HG03558 (cell line): ENCODE results near the gene DRG2.

Source experiments
- ATAC-seq: cut with Tn5 transposase; IDR thresholded peaks from one replicate; pipeline ENCODE4 v1.9.1; 2021; ENCODE audit warnings: moderate number of reproducible peaks; ENCODE audit not compliant: unreplicated experiment; ENCODE audit errors: extremely low read depth

DRG2 gene

DNA sequence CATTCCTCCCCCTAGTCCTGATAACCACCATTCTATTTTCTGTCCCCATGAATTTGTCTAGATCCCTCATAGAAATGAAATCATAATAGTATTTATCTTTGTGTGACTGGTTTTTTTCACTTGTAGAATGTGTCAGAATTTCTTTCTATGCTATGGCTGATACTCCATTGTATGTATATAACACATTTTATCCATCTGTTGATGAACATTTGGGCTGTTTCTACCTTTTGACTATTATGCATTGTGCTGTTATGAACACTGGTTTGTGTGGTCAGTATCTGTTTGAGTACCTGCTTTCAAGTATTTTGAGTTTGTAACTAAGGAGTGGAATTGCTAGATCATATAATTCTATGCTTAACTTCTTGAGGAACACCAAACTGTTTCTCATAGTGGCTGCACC lies 16.0 kb upstream of the DRG2 start:
- no peak for ATAC-seq

DNA sequence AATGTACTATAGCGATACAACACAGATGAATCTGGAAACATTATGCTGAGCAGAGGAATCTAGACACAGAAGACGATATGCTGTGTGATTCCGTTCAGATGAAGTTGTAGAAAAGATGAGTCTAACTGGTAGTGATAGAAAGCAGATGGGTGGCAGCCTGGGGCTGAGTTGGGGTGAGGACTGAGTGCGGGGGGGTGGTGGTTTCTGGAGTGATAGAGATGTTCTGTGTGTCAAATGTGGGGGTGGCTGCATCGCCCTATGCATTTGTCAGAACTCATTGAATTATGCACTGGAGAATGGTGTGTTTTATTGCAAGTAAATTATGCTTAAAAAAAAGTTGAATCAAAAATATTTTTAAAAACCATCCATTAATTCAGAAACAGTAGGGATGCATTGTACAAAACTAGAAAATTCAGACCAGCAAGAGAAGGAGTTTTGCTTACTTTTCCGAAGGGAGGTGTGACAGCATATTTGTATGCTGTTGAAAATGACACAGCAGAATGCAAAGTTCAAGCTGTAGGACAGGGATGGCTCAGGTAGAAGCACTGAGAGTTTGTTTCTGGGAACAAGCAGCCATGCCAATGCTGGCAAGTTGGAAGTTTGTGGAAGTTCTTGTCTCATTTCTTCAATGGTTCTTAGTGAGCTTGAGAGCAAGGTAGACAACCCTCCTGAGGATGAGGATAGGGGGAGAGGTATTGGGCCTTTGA lies 13.0 kb upstream of the DRG2 start:
- no peak for ATAC-seq

GRCh38 chr17:18076936-18077335 lies 10.8 kb upstream of the DRG2 start:
- no peak for ATAC-seq

DNA sequence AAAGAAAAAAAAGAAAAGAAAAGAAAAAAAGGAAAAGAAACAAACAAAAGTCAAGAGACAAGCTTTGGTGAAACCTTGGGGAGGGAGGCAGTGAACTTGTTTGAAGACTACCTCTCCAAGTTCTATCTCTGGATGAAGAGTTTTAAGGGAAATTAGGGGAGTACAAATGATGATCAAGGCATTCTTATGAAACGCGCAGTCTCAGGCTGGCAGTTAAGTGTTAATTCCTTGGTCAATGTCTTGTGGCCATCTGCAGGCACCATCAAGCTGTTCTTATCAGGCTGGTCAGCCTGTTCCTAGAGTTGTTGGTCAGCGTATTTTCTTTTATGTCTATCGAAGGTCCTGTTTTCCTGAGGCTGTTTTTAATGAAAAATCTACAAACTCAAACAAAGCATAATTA lies 8.2 kb upstream of the DRG2 start:
- ATAC-seq: no peak

- no peak for ATAC-seq
Observed at GRCh38 chr17:18084256-18084655, 3.5 kb upstream of the DRG2 start.

GRCh38 chr17:18089613-18090012 lies 1.9 kb downstream of the DRG2 start:
- no peak for ATAC-seq

DNA sequence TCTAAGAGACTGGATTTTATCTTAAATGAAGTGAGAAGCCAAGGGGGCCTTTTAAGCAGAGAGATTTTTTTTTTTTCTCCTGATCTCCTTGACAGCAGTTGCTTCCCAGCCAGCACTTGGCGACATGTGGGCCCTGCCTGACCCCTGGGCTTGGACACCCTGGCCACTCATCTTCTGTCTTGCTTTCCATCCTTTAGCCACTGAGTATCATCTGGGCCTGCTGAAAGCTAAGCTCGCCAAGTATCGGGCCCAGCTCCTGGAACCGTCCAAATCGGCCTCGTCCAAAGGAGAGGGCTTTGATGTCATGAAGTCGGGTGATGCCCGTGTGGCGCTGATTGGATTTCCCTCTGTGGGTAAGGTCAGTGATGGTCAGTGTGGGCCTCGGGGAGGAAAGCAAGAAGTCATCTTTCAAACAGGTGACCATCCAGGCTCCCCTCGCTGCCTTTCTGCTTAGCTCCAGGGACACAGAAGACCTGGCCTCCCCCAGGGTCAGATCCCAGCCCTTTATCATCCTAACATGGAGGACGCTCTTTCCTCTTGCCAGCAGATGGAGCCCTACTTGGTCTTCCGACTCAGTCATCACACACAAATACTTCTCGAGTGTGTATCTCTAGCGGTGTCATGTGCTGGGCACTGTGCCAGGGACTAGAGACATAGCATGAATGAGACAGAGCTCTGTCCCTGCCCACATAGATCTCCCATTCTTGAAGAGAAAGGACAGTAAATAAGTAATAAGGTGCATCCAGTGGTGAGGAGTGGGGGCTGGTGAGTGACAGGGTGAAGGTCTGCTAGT lies 6.1 kb downstream of the DRG2 start:
- no peak for ATAC-seq

DNA sequence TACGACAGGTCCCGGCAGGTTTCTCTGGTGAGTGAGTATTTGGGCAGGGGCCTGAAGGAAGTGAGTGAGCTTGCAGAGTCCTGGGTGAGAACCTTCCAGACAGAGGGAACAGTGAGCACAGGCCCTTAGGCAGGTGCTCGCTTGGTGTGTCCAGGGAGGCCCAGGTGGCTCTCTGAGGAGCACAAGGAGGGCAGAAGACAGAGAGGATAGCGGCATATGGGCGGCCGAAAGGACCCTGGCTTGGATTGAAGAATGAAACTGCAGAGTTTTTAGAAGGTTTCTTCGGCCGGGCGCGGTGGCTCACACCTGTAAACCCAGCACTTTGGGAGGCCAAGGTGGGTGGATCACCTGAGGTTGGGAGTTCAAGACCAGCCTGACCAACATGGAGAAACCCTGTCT lies 6.7 kb downstream of the DRG2 start:
- ATAC-seq: no peak

- ATAC-seq: no peak
Observed at GRCh38 chr17:18099516-18099915, 11.8 kb downstream of the DRG2 start.

GRCh38 chr17:18100616-18101015 lies 12.9 kb downstream of the DRG2 start:
- ATAC-seq: no peak

- ATAC-seq: no peak
Observed at GRCh38 chr17:18101828-18102227, 14.1 kb downstream of the DRG2 start.

DNA sequence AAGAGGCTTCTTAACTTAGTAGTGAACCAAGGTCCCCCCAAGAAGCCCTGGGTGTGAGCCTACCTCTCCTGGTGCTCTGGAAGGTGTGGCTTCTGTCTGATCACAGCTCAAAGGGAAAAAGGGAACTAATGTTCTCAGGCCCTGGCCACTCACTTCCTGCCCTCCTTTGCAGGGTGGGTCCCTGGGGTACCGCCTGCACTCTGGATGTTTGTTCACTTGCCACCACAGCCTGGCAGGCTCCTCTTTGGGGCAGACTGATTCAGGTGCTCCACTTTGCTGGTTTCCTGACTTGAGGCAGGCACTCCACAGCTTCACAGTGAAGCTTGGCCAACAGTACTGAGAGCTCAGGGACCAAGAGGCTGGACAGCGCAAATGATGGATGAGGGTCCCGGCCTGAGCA lies 14.9 kb downstream of the DRG2 start:
- no peak for ATAC-seq

DNA sequence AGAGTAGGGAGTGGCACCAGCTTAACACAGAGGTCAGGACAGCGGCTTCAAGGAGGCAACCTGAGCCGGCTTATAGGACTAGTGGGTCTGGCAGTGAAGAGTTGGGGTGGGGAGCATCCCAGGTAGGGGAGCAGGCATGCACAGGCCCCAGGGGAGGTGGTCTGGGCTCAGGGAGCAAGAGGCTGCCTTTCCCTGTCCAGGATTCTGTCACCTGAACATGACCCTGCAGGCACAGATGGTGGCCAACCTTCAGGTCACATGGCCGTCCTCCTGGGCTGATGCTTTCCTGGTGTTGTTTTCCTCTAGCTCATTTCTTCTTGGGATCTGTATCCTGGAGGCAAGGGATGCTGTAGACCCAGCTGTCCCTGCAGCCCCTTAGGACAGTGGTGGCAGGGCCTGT lies 17.3 kb downstream of the DRG2 start:
- no peak for ATAC-seq

- no peak for ATAC-seq
Observed at GRCh38 chr17:18105595-18105994, 17.8 kb downstream of the DRG2 start.

DNA sequence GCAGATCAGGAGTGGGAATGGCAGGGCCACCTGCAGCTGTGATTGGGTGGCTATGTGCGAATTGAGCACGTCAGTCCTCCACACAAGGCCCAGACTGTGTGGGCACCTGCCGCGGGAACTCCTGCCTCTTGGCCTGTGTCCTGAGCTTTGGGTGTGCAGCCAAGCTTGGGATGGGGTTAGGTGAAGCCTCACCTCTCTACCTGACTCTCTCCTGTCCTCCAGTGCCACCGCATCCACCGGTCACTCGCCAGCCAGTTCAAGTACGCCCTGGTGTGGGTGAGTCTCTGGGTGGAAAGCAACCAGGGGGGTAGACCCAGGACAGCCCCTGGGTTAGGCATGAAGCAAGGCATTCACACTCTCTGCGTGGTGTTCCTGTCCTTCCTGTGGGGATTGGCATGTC lies 18.5 kb downstream of the DRG2 start:
- ATAC-seq: no peak

DNA sequence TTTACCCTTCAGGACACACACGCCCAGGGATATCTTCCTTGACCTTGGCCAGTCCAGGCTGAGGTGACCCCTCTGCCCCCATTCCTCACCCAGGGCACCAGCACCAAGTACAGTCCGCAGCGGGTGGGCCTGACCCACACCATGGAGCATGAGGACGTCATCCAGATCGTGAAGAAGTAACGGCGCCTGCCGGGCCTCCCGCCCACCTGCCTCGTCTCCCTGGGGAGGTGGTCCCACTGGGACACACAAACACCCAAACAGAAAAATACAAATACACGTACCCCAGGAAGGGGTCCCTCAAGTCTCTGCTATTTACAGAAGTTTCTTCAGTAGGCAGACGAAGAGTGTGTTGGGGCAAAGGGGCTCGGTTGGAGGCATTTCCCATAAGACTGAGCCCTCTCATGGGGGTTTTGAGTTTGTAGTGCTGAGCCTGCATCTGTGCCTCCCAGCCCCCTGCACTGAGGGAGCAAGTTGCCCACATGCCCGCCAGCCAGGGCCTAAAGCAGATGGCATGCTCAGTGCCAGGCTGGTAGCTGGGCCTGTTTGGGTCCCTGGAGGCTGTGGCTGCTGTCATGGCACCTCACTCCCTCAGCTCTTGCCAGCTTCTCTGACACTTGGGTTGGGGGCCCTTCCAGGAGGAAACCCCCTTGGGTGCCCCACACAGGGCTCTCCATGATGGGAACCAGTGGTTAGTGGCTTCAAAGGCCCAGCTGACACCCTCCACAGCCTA lies 19.5 kb downstream of the DRG2 start:
- no peak for ATAC-seq

DNA sequence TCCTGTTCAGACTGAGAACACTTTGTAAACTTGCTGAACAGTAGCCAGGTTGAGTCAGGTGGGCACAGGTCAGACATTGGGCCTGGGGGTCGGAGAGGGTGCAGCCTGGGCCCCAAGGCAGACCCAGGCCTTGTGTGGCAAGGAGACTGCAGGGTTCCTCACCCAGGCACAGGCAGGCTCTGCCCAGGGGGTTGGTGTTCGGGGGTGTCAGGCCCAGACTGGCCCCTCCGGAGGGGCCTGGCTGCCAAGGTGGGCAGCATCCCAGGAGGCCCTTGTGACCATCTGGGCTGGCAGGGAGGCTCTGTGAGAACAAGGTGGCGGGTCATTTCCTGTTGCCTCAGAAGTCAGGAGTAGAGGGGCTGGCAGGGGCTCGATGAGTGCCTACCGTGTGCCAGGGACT lies 20.2 kb downstream of the DRG2 start:
- no peak for ATAC-seq

- ATAC-seq: no peak
Observed at GRCh38 chr17:18108401-18109312, 20.9 kb downstream of the DRG2 start, which contains the start of gene MYO15A. TSS of gene MYO15A (plus strand) at chr17:18108756. CDS start at chr17:18118801, 10,045 bp downstream.

- ATAC-seq: no peak
Observed at GRCh38 chr17:18109935-18110485, 22.3 kb downstream of the DRG2 start.

DNA sequence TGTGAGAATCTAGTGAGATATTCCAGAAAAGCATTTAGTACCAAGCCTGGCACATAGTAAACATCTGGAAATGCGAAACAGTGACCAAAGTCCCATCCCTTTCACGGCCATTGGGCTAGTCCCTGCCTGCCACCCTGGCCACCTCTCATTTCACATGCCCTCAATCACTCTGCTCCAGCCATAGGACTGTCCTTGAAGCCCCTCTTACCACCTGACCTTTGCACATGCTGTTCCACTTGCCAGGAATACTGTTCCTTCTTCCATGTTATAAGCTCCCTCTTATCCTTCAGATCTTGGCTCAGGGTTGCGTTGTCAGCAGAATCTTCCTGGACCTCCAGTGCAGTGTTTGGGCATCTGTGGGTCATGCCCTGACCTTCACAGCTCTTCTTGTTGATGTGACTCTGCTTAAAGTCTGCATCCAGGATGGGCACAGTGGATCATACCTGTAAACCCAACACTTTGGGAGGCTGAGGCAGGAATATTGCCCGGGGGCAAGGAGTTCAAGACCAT lies 22.9 kb downstream of the DRG2 start:
- no peak for ATAC-seq
